ENCODE data around the gene PSME2. TPM values are rescaled to one million over a fixed set of nuclear protein-coding genes. Genes with fewer than 3 reads are reported as not detected.

PSME2 gene
- total RNA-seq, 1 donor = 87.5 TPM

Small RNA genes lying within 50 kb of the gene (small RNA-seq; reads per million reads assigned to genes)
- gene AL136295.4 (not detected), gene IPO4 (0.19 reads per million), gene IRF9 (not detected), gene RNA5SP383 (0.22 reads per million)

Other genes starting within 250 kb of the PSME2 start
- 35.0 and 41.2 TPM in 2 replicates for gene DHRS4, start 192.8 kb downstream of the PSME2 start, total RNA-seq
- 9.2 and 11.0 TPM in 2 replicates for gene DHRS4L2, start 157.7 kb downstream of the PSME2 start, total RNA-seq
- under 0.01 TPM in 1 of 2 replicates, not detected in the other for gene CARMIL3, start 94.6 kb downstream of the PSME2 start, total RNA-seq
- not detected in 2 replicates for gene CPNE6, start 75.0 kb downstream of the PSME2 start, total RNA-seq
- 10.3 and 13.9 TPM in 2 replicates for gene PCK2, start 52.3 kb downstream of the PSME2 start, total RNA-seq
- 44.5 and 46.1 TPM in 2 replicates for gene DCAF11, start 31.8 kb downstream of the PSME2 start, total RNA-seq
- gene NRL, start 31.7 kb downstream of the PSME2 start, total RNA-seq = 0.78 and 1.1 TPM in 2 replicates
- 0.37 TPM in 1 of 2 replicates, not detected in the other for gene FITM1, start 16.0 kb downstream of the PSME2 start, total RNA-seq
- gene PSME1, start 10.4 kb downstream of the PSME2 start, total RNA-seq = 62.9 and 93.7 TPM in 2 replicates
- 12.1 and 13.3 TPM in 2 replicates for gene EMC9, start 5.0 kb downstream of the PSME2 start, total RNA-seq
- 40.8 and 43.8 TPM in 2 replicates for gene RNF31, start 888 bp upstream of the PSME2 start, total RNA-seq
- 38.3 and 59.5 TPM in 2 replicates for gene IRF9, start 14.7 kb upstream of the PSME2 start, total RNA-seq
- 1.8 TPM in 2 replicates for gene REC8, start 25.5 kb upstream of the PSME2 start, total RNA-seq
- gene IPO4, start 42.2 kb upstream of the PSME2 start, total RNA-seq = 74.6 and 97.4 TPM in 2 replicates
- gene TM9SF1, start 48.8 kb upstream of the PSME2 start, total RNA-seq = 53.2 and 56.2 TPM in 2 replicates
- gene TSSK4, start 59.1 kb upstream of the PSME2 start, total RNA-seq = under 0.01 and 0.20 TPM in 2 replicates
- gene CHMP4A, start 66.9 kb upstream of the PSME2 start, total RNA-seq = 10.0 and 10.3 TPM in 2 replicates
- gene MDP1, start 69.5 kb upstream of the PSME2 start, total RNA-seq = 10.8 and 14.7 TPM in 2 replicates
- gene NEDD8, start 85.8 kb upstream of the PSME2 start, total RNA-seq = 84.3 and 102 TPM in 2 replicates
- 54.2 and 64.3 TPM in 2 replicates for gene GMPR2, start 86.3 kb upstream of the PSME2 start, total RNA-seq
- 37.7 and 46.3 TPM in 2 replicates for gene TINF2, start 96.0 kb upstream of the PSME2 start, total RNA-seq
- 0.78 and 1.1 TPM in 2 replicates for gene TGM1, start 116.6 kb upstream of the PSME2 start, total RNA-seq
- 22.4 and 30.1 TPM in 2 replicates for gene RABGGTA, start 125.0 kb upstream of the PSME2 start, total RNA-seq
- 10.0 and 16.2 TPM in 2 replicates for gene DHRS1, start 153.2 kb upstream of the PSME2 start, total RNA-seq
- 19.1 and 27.2 TPM in 2 replicates for gene NOP9, start 153.2 kb upstream of the PSME2 start, total RNA-seq
- gene CIDEB, start 161.4 kb upstream of the PSME2 start, total RNA-seq = 1.2 and 2.2 TPM in 2 replicates
- 5.3 and 5.5 TPM in 2 replicates for gene LTB4R2, start 163.5 kb upstream of the PSME2 start, total RNA-seq
- gene LTB4R, start 164.9 kb upstream of the PSME2 start, total RNA-seq = 1.4 and 2.2 TPM in 2 replicates
- gene ADCY4, start 188.5 kb upstream of the PSME2 start, total RNA-seq = 3.7 and 11.5 TPM in 2 replicates
- gene RIPK3, start 193.4 kb upstream of the PSME2 start, total RNA-seq = 3.7 TPM in 2 replicates
- 53.3 and 54.0 TPM in 2 replicates for gene NFATC4, start 221.6 kb upstream of the PSME2 start, total RNA-seq

Data from subcutaneous preadipocyte (primary cell).